T-helper 2 cell (primary cell): ENCODE data around the gene PCDHA8.
A peak's percentile ranks its signal among the peaks of the same experiment; 100 is the strongest.
"Not testable (repeated sequence)": the region's sequence is repeated elsewhere in the genome, so short reads cannot be mapped to it uniquely, and the experiment has no call there.

Experiments
- DNase-seq, 5 experiments: peaks; one replicate each; pipeline versions ENCODE4 v3.0.0 to v3.0.0-alpha.2; 2012 to 2022
- total RNA-seq, 2 donors: gene quantifications; one replicate each; lab custom pipeline; 2026; lab: John Stamatoyannopoulos, UW

PCDHA8 gene, protein sequence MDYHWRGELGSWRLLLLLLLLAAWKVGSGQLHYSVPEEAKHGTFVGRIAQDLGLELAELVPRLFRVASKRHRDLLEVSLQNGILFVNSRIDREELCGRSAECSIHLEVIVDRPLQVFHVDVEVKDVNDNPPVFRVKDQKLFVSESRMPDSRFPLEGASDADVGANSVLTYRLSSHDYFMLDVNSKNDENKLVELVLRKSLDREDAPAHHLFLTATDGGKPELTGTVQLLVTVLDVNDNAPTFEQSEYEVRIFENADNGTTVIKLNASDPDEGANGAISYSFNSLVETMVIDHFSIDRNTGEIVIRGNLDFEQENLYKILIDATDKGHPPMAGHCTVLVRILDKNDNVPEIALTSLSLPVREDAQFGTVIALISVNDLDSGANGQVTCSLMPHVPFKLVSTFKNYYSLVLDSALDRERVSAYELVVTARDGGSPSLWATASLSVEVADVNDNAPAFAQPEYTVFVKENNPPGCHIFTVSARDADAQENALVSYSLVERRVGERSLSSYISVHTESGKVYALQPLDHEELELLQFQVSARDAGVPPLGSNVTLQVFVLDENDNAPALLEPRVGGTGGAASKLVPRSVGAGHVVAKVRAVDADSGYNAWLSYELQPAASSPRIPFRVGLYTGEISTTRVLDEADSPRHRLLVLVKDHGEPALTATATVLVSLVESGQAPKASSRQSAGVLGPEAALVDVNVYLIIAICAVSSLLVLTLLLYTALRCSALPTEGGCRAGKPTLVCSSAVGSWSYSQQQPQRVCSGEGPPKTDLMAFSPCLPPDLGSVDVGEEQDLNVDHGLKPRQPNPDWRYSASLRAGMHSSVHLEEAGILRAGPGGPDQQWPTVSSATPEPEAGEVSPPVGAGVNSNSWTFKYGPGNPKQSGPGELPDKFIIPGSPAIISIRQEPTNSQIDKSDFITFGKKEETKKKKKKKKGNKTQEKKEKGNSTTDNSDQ
- total RNA-seq: 0 reads per million in 2 donors

DNA sequence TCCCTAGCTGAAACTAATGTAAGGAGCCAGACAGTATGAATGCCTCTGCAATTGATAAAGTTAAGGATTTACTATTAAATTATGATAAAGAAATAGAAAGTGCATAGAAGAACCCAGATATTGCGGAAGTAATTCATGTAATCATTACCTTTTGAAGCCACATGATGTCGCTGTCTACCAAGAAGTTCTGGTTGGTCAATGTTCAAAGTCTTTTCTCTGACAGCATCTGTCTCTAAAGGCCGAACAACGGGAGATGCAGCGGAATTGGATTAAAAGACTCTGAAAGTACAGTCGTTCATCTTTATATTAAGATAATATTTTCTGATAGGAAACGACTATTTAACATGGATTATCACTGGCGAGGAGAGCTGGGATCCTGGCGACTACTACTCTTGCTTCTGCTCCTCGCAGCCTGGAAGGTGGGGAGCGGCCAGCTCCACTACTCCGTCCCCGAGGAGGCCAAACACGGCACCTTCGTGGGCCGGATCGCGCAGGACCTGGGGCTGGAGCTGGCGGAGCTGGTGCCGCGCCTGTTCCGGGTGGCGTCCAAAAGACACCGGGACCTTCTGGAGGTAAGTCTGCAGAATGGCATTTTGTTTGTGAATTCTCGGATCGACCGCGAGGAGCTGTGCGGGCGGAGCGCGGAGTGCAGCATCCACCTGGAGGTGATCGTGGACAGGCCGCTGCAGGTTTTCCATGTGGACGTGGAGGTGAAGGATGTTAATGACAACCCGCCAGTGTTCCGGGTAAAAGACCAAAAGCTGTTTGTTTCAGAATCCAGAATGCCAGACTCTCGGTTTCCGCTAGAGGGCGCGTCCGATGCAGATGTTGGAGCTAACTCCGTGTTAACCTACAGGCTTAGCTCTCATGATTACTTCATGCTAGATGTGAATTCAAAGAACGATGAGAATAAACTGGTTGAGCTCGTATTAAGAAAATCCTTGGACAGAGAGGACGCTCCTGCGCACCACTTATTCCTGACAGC lies at the start of gene PCDHA8:
PCDHA8 (plus strand) TSS at position 210 of the 985 bp plus-strand sequence; CDS start at position 345, 135 bp downstream.
- no peak for DNase-seq

- no peak for DNase-seq
Measured at GRCh38 chr5:140794595-140795258, 46.3 kb upstream of the PCDHA8 start, which contains the start of gene PCDHA2. Gene PCDHA2 (plus strand): TSS chr5:140794852.

- DNase-seq: no peak
Measured at GRCh38 chr5:140795259-140795641, 45.7 kb upstream of the PCDHA8 start.

DNA sequence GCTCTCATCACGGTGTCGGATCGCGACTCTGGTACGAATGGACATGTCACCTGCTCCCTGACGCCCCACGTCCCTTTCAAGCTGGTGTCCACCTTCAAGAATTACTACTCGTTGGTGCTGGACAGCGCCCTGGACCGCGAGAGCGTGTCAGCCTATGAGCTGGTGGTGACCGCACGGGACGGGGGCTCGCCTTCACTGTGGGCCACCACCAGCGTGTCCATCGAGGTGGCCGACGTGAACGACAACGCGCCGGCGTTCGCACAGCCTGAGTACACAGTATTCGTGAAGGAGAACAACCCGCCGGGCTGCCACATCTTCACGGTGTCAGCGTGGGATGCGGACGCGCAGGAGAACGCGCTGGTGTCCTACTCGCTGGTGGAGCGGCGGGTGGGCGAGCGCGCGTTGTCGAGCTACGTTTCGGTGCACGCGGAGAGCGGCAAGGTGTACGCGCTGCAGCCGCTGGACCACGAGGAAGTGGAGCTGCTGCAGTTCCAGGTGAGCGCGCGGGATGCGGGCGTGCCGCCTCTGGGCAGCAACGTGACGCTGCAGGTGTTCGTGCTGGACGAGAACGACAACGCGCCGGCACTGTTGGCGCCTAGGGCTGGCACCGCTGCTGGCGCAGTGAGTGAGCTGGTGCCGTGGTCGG lies 44.8 kb upstream of the PCDHA8 start:
- not testable (repeated sequence) for DNase-seq

- DNase-seq: no peak
Measured at GRCh38 chr5:140796718-140797095, 44.3 kb upstream of the PCDHA8 start.

DNA sequence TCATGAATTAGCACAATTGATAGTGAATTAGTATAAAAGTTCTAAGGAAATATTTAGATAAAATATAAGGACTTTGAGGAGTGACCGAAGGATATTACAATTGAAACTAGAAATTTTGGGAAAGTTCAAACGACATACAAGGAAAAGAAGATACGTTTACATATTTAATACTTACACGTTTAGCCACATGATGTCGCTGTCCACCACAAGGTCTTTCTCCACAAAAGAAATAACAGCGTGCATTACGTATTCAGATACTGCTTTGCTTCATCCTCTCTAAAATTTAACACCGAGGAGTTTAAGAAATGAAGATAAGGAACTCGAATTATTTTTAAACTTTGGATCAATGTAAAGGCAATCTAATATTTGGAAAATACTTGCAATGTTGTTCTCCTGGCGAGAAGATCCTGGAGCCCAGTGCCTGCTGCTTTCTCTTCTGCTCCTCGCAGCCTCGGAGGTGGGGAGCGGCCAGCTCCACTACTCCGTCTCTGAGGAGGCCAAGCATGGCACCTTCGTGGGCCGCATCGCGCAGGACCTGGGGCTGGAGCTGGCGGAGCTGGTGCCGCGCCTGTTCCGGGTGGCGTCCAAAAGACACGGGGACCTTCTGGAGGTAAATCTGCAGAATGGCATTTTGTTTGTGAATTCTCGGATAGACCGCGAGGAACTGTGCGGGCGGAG lies 40.0 kb upstream of the PCDHA8 start, which contains the start of gene PCDHA3:
PCDHA3 (plus strand) TSS at position 242 of the 678 bp plus-strand sequence.
- no peak for DNase-seq

GRCh38 chr5:140801494-140801841 lies 39.5 kb upstream of the PCDHA8 start:
- DNase-seq: no peak

GRCh38 chr5:140802381-140802780 lies 38.6 kb upstream of the PCDHA8 start:
- not testable (repeated sequence) for DNase-seq

GRCh38 chr5:140802781-140803271 lies 38.2 kb upstream of the PCDHA8 start:
- no peak for DNase-seq

GRCh38 chr5:140806834-140807775 lies 33.9 kb upstream of the PCDHA8 start, which contains the start of gene PCDHA4:
Gene PCDHA4 (plus strand): TSS chr5:140807068.
- no peak for DNase-seq

GRCh38 chr5:140808241-140808888 lies 32.6 kb upstream of the PCDHA8 start:
- not testable (repeated sequence) for DNase-seq

- DNase-seq: no peak
Measured at GRCh38 chr5:140808889-140809291, 32.1 kb upstream of the PCDHA8 start.

GRCh38 chr5:140821375-140822280 lies 19.4 kb upstream of the PCDHA8 start, which contains the start of gene PCDHA5:
Gene PCDHA5 (plus strand): TSS chr5:140821613.
- DNase-seq: peak in 1 of 5 experiments; percentile 8

GRCh38 chr5:140822281-140822629 lies 18.7 kb upstream of the PCDHA8 start:
- no peak for DNase-seq

DNA sequence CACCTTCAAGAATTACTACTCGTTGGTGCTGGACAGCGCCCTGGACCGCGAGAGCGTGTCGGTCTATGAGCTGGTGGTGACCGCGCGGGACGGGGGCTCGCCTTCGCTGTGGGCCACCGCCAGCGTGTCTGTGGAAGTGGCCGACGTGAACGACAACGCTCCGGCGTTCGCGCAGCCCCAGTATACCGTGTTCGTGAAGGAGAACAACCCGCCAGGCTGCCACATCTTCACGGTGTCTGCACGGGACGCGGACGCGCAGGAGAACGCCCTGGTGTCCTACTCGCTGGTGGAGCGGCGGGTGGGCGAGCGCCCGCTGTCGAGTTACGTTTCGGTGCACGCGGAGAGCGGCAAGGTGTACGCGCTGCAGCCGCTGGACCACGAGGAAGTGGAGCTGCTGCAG lies 18.0 kb upstream of the PCDHA8 start:
- not testable (repeated sequence) for DNase-seq

DNA sequence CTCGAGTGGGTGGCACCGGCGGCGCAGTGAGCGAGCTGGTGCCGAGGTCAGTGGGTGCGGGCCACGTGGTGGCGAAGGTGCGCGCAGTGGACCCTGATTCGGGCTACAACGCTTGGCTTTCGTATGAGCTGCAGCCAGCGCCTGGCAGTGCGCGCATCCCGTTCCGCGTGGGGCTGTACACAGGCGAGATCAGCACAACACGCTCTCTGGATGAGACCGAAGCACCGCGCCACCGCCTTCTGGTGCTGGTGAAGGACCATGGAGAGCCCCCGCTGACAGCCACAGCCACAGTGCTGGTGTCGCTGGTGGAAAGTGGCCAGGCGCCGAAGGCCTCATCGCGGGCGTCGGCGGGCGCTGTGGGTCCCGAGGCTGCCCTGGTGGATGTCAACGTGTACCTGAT lies 17.5 kb upstream of the PCDHA8 start:
- no peak for DNase-seq

GRCh38 chr5:140827704-140828361 lies 13.2 kb upstream of the PCDHA8 start, which contains the start of gene PCDHA6:
Gene PCDHA6 (plus strand): TSS chr5:140827960. CDS start chr5:140828092, 132 bp downstream.
- no peak for DNase-seq
